Cerebellar cortex (tissue), 1 donor: Measurements from ENCODE around the gene IBSP.
A peak's percentile ranks its signal among the peaks of the same experiment; 100 is the strongest.

Source experiments
- DNase-seq: peaks from one replicate; pipeline ENCODE4 v3.0.0-alpha.2; 2015; ENCODE audit warnings: low spot score

IBSP gene

GRCh38 chr4:87799301-87800113 lies at the start of gene IBSP:
Gene IBSP, plus strand, starts transcription at chr4:87799554. Its CDS starts 2,808 bp downstream, at chr4:87802362.
- no peak for DNase-seq

GRCh38 chr4:87749883-87750282 lies 49.5 kb upstream of the IBSP start:
- no peak for DNase-seq

GRCh38 chr4:87758270-87758669 lies 41.1 kb upstream of the IBSP start:
- DNase-seq = no peak

GRCh38 chr4:87762311-87762710 lies 37.0 kb upstream of the IBSP start:
- no peak for DNase-seq

- DNase-seq = no peak
Measured at GRCh38 chr4:87781569-87781968, 17.8 kb upstream of the IBSP start.

GRCh38 chr4:87783781-87784180 lies 15.6 kb upstream of the IBSP start:
- DNase-seq = no peak

- no peak for DNase-seq
Measured at GRCh38 chr4:87785731-87786509, 13.4 kb upstream of the IBSP start.

- DNase-seq = peak; percentile 14
Measured at GRCh38 chr4:87802858-87803257, 3.5 kb downstream of the IBSP start.

GRCh38 chr4:87803421-87803820 lies 4.1 kb downstream of the IBSP start:
- peak; percentile 54 for DNase-seq

GRCh38 chr4:87804871-87805270 lies 5.5 kb downstream of the IBSP start:
- DNase-seq = peak; percentile 6

GRCh38 chr4:87805971-87806370 lies 6.6 kb downstream of the IBSP start:
- no peak for DNase-seq

- DNase-seq = no peak
Measured at GRCh38 chr4:87806520-87806919, 7.2 kb downstream of the IBSP start.

- DNase-seq = no peak
Measured at GRCh38 chr4:87807402-87807801, 8.0 kb downstream of the IBSP start.

GRCh38 chr4:87811977-87812376 lies 12.6 kb downstream of the IBSP start:
- no peak for DNase-seq

- DNase-seq = no peak
Measured at GRCh38 chr4:87819281-87819919, 20.0 kb downstream of the IBSP start.

- no peak for DNase-seq
Measured at GRCh38 chr4:87823200-87823599, 23.8 kb downstream of the IBSP start.

GRCh38 chr4:87823724-87824123 lies 24.4 kb downstream of the IBSP start:
- no peak for DNase-seq

- no peak for DNase-seq
Measured at GRCh38 chr4:87824352-87824751, 25.0 kb downstream of the IBSP start.

- no peak for DNase-seq
Measured at GRCh38 chr4:87832669-87833068, 33.3 kb downstream of the IBSP start, which contains the start of gene MEPE. Gene MEPE, plus strand, starts transcription at chr4:87832969. Its CDS starts 1,746 bp downstream, at chr4:87834715.

- no peak for DNase-seq
Measured at GRCh38 chr4:87834401-87834800, 35.0 kb downstream of the IBSP start.

GRCh38 chr4:87835197-87835596 lies 35.8 kb downstream of the IBSP start:
- no peak for DNase-seq

- DNase-seq = no peak
Measured at GRCh38 chr4:87835743-87836142, 36.4 kb downstream of the IBSP start.

GRCh38 chr4:87838205-87838604 lies 38.9 kb downstream of the IBSP start:
- DNase-seq = no peak
